ENCODE results near the gene CEP295NL.
"Not testable (repeated sequence)": the region's sequence is repeated elsewhere in the genome, so short reads cannot be mapped to it uniquely, and the experiment has no call there.

CEP295NL gene

DNA sequence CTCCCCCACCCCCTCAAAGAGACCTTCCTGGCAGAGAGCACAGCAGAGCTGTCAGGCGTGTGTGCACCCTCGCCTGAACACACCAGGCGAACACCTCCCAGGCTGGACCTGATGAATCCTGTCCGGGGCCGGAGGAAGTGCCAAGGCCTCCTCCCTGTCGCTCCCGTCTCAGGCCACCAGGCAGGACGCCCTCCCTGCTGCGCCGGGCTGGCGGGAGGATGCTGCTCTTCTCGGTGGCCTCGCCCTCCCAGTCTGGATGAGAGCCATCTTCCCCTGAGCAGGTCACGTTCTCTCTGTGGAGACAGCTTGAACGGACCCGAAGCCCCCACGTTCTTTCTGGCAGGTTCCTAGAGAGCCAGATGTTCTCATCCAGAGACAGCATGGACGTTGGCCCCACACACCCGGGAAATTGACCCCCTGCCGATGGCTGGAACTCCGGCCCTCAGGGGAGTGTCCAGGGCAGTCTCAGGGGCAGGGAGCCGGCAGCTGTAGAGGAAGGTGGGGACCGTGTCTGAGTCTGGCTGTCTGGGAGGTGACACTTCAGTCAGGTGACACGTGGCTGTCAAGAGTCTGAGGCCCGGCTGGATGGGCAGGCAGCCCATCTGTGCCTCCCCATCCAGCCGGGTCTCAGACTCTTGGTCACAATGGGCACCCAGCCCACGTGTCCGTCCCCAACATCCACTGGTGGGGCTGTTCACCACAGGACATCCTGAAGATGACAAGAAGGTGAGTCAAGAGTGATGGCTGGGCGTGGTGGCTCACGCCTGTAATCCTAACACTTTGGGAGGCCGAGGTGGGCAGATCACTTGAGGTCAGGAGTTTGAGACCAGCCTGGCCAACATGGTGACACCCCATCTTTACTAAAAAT lies 27.1 kb upstream of the CEP295NL start:
- no peak for DNase-seq (ENCODE audit: low read depth)

GRCh38 chr17:78925662-78926555 lies 22.9 kb upstream of the CEP295NL start:
- DNase-seq (ENCODE audit: low read depth), result peak; percentile 94

- peak; percentile 88 for DNase-seq (ENCODE audit: low read depth)
Measured at GRCh38 chr17:78925234-78925633, 22.2 kb upstream of the CEP295NL start, which contains the start of gene TIMP2. Gene TIMP2 (minus strand): TSS chr17:78925387. CDS start chr17:78925088, 299 bp downstream.

DNA sequence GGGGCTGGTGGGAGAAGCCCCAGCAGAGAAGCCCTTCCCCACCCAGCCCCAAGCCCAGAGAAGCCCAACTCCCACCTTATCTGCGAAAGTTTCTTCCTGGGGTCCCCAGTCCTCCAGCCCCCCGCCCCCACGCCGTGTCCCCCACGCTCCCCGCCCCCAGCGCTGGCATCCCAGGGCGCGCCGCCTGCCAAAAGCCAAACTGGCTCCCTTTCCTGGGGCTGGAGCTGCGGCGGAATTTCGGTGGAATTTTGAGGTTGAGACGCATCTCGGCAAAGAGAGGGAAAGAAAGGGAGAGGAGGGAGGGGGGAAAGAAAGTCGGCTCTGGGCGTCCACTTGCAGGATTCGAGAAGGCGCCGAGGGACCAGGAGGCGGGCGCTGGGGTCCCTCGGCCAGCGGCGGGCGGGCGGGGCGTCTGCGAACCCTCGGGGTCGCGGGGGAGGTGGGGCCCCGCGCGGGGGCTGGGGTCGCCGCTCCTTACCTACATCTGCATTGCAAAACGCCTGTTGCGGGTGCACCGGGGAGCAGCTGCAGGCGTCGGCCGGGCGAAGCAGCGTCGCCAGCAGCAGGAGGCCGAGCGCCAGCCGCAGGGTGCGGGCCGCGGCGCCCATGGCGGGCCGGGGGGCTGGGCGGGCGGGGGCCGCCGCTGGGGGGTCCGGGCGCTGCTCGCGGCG lies 21.6 kb upstream of the CEP295NL start:
- no peak for DNase-seq (ENCODE audit: low read depth)

DNA sequence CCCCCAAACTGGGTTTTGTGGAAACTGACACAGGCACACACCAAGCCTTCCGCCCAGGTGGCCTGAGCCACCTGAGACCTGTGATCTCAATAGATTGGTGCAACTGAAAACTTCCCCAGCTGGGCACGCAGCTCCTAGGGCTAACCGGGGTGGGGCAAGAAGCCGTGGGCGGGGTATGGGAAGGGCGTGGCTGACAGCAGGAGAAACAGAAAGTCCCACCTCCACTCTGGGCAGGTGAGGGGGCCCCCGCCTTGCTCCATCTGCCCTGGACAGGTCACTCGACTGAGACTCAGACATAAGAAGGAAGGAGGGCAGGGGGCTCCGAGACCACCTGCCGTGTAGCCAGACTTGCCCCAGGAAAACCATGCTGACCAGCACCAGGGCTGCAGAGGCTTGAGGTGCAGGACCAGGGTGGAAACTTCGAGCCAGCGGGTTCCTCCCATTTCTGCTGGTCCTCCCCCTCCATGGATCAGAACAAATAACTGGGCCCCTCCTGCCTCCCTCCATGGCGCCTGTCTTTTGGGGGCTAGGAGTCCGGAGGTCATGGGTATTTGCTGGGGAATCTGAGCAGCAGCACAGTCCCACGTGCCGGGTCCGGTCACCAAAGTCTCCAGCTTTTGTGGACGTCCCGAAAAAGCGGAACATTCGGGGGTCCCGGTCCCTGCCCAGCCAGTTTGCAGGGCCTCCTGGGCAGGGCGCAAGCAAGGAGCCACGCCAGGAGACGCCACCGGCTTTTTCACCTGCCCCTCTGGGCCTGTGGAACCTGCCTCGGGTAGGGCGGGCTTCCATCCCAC lies 20.9 kb upstream of the CEP295NL start:
- DNase-seq (ENCODE audit: low read depth), result no peak

- no peak for DNase-seq (ENCODE audit: low read depth)
Measured at GRCh38 chr17:78922816-78923498, 20.0 kb upstream of the CEP295NL start.

DNA sequence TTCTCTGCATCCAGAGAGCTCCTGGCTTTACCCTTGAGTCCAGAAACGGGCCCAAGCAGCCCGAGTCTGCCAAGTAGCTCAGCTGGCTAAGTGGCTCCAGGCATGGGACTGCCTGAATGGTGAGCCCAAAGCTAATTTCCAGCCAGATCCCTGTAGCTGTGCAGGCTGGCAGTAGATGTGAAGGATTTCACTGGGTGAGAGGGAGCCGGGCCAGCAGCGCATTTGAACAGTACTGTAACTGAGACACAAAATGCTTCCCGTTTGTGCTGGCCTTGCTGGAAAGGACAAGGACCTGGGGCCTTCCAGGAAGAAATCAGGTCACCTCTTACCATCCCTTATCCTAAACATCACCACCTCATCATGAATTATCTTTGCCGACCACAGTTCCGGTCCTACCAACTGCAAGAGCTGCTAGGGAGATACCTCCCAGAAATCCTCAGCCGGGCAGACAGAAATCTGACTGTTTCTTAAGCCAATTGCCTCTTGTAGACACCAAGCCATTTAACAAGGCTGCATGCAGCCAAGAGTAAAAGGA lies 18.5 kb upstream of the CEP295NL start:
- DNase-seq (ENCODE audit: low read depth), result no peak

DNA sequence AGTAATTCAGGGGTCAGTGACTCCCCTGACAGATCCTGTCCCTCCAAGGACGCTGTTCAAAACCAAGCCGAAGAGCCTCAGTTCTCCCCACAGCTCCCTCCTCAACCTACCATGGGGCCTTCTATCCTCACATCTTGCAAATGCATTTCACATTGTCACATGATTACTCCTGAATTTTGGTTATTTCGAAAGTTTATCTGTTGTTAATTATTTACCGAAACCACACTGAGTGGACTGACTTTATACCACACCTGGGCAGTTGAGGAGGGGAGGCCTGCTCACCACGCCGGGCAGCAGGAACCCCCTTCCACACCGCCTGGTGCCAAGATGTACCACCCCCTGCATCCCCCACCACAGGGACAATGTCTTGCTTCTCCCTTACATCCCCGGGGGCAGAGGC lies 17.5 kb upstream of the CEP295NL start:
- DNase-seq (ENCODE audit: low read depth), result no peak

DNA sequence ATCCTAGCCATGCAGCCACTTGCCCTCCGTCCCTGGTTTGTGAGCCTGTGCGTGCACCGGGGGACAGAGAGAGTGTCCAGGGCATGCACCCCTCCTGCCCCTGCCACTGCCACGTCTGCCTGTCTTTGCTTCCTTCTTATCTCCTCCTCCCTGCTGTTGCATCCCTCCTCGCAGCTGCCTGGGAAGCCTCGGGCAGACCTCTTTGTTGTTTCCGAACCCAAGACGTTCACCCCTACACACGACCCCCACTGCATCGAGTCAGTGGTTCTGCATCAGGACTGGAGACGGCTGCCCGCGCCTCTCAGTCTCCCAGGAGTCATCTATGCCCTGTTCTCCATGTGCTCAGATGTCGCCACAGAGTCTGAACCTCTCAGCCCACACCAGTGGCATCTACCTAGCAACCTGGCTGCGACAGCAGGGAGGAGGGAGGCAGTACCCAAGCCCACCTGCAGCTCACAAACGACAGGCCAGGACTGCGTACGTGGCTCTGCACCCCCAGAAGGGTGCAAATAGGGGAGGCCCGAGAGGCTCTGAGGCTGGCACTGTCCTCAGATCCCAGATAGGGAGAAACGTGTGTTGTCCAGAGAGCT lies 17.0 kb upstream of the CEP295NL start:
- no peak for DNase-seq (ENCODE audit: low read depth)

DNA sequence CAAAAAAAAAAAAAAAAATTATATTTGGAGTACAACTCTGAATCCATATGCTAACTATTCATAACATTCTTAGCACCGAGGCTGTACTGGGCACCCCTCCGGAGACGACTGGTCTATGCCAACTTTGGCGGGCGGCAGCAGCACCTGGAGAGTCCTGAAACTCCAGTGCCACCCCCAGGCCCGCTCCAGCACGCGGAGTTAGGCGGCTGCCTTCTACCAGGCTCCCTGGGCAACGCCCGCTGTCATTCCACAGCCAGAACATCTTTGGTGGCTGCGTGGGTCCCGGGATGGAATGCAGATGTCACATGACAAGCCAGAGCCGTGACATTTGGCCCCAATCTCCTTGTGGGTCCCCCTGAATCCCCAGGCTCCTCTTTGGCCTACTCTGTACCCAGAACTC lies 16.0 kb upstream of the CEP295NL start:
- DNase-seq (ENCODE audit: low read depth), result no peak

DNA sequence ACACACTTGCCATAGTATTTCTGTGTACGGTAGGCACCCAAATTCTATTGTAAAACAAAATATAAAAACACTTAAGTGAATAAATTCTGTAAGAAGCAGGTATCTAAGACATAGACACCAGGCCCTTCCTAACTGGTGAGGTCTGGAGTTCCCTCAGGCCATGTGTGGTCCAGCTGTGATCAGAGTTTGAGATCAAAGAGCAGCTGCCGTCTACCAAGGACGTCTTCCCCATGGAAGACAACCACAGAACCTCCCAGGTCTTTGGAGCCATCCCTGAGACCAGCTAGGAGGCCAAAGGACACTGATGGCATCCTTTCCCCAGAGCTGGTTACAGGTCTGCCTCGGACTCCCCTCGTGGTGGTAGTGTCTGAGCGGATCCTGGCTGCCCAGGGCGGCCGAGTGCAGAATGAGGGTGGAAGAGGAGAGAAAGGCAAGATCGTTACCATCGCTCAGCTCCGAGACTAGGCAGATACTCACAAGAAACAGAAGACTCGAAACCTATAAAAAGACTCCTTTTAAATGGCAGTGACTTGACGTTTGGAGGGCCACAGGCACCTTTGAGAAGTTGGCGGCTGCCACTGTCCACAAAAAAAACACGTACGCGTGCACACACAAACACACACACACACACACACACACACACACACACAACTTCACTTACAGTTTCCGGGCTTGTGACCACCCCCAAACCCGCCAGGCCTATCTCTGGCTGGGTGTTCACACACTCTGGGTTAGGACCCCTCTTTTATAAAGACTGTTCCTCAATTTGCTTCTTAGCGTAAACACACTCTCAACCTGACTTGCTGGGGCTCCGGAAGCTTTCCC lies 14.7 kb upstream of the CEP295NL start:
- DNase-seq (ENCODE audit: low read depth), result no peak

- DNase-seq (ENCODE audit: low read depth), result peak; percentile 73
Measured at GRCh38 chr17:78915872-78916632, 13.1 kb upstream of the CEP295NL start.

DNA sequence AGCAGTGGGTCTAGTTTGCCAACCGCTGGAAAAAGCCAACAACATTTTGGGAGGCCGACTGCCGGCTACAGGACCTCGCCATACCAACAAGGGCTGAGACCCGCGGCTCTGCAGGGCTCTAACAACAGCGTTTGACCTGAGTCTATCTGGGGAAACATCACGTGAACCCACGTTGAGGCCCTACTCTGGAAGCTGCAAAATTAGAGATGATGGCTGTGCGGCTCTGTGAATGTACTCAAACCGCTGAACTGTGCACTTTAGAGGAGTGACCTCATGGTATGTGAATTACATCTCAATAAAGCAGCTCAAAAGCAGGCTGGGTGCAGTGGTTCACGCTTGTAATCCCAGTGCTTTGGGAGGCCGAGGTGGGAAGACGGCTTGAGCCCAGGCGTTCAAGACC lies 10.1 kb upstream of the CEP295NL start:
- DNase-seq (ENCODE audit: low read depth), result no peak

DNA sequence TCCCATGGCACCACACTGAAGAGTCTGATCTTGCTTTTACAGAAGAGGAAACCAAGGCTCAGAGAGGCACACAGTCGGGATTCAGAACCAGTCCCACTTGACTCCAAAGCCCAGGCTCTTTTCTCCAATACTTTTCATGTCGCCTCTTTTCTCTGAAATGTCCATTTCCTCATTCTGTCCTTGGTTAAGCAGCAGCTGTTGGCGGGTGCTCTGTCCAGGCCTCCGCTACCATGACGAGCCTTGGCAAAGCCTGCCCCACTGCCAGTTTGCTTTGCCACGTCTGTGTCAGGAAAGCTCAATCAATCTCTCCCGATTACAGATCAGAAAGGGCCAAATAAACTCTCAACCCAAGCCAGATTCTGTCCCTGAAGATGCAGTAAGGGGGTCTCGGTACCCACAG lies 9.1 kb upstream of the CEP295NL start:
- DNase-seq (ENCODE audit: low read depth), result no peak

DNA sequence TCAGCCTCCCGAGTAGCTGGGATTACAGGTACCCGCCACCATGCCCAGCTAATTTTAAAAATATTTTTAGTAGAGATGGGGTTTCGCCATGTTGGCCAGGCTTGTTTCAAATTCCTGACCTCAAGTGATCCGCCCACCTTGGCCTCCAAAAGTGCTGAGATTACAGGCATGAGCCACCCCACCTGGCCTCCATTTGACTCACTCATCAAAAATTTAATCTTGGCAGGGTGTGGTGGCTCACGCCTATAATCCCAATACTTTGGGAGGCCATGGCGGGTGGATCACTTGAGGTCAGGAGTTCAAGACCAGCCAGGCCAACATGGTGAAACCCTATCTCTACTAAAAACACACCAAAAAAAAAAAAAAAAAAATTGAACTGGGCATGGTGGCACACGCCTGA lies 8.5 kb upstream of the CEP295NL start:
- DNase-seq (ENCODE audit: low read depth), result not testable (repeated sequence)

- DNase-seq (ENCODE audit: low read depth), result no peak
Measured at GRCh38 chr17:78910497-78911284, 7.7 kb upstream of the CEP295NL start.

DNA sequence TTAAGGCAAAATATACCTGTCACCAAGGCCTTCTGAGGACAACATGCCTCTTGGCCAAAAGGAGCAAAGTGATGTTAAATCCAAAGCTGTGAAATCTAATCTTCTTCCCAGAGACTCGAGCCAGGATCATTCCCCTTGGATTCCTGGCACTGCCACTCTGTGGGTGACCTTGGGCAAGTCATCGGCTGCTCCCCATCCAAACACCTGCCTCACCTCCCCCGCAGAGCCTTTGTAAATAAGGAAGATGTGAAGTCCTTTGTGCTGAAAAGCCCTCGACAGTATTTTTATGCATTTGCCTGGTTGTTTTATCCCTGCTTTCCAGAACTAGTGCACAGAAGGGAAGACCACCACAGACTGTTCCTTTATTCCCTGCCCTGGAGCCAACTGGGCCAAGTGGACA lies 5.4 kb upstream of the CEP295NL start:
- DNase-seq (ENCODE audit: low read depth), result no peak

DNA sequence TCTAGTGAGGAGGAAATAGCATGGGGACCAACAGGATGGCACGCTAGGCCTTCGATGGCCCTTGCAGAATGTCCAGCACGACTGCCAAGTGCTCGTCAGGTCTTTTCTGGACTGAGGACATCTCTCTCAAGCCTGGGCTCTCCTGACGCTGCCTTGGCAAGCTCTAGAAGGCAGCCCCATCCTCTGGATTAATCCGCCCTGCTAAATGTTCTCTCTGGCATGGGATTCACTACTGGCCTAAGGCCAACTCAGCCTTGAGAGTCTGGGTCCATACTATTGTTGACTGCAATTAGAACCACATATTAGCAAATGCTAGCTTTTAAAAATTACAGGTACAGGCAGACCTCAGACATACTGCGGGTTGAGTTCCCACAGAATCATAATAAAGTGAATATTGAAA lies 2.5 kb upstream of the CEP295NL start:
- DNase-seq (ENCODE audit: low read depth), result no peak

Measured in iris pigment epithelial cell (primary cell).